Lower leg skin (tissue), 4 donors: ENCODE measurements around the gene TMIE. TPM values are rescaled to one million over a fixed set of nuclear protein-coding genes. Genes with fewer than 3 reads are reported as not detected.

ENCODE experiments used
- DNase-seq, 2 donors: peaks; one replicate each; pipeline ENCODE4 v3.0.0-alpha.2; 2019; ENCODE audit warnings: low spot score in 2 of 2
- H3K4me3 ChIP-seq: fragments of 200-600 bp; sonication (generic); 2 replicates; pipeline ENCODE4 v1.5.1; 2017; ENCODE audit warnings: mild to moderate bottlenecking, low read depth; ENCODE audit not compliant: poor library complexity, severe bottlenecking
- POLR2A ChIP-seq, 2 donors: fragments of 450-650 bp; IDR thresholded peaks; one replicate each; pipeline ENCODE4 v1.6.1; 2016 to 2017; ENCODE audit warnings: antibody characterized with exemption in 2 of 2, mild to moderate bottlenecking in 1 of 2, moderate library complexity in 1 of 2
- WGBS, 2 donors: methylation state at CpG; one replicate each; pipeline ENCODE4 v1.1.5; 2018; 5-methylcytosine and 5-hydroxymethylcytosine counted together
- intact Hi-C: fragments of 100-400 bp; cut with DNase I; formaldehyde crosslinking; loops from one replicate; pipeline ENCODE4 v1.15.0; 2023; ENCODE audit warnings: low total_unique reads
- total RNA-seq, 4 donors: library from RNA; depleted of rRNA; stranded (reverse); fragments of >200 nt; gene quantifications; one replicate each; pipeline ENCODE4 v1.1.0, GENCODE V29; 2016
- TF ChIP-seq, protein P1 (sequence below), 3 donors: fragments of 450-650 bp; IDR thresholded peaks; one replicate each; pipeline ENCODE4 v1.5.1; 2016; ENCODE audit warnings: antibody characterized with exemption in 3 of 3, mild to moderate bottlenecking in 3 of 3, moderate library complexity in 2 of 3

Gene TMIE
- total RNA-seq, 4 donors from 2014 or later: 0.37 to 1.1 (median 0.67) TPM

DNA sequence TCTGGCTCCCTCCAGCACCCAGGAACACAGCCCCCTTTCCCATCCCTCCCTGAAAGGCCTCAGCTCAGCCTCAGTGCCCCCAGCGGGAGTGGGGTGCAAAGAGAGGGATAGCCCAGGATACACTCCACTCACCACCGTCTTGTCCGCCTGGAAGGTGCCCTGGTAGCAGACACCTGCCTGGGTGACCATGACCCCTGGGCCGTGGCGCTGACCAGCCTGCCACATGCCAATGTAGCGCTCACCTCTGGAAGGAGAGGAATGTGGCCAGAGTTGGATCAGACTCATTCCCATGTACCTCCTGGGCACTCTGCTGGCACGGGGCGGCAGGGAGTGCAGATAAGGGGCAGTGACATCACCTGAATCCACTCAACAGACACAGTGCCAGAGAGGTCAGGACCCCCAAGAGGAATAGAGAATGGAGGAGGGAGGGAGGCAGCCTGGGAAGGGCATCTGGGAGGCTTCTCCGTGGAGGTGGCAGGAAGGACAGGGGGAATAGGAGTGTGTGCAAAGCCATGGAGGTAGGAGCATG, 20.8 kb upstream of the TMIE start:
- 83 to 96% methylated on average over 8 to 9 of the region's 9 CpGs for WGBS, 2 donors
- no peak overlapping the region for H3K4me3 ChIP-seq
- TF ChIP-seq, protein P1, sequence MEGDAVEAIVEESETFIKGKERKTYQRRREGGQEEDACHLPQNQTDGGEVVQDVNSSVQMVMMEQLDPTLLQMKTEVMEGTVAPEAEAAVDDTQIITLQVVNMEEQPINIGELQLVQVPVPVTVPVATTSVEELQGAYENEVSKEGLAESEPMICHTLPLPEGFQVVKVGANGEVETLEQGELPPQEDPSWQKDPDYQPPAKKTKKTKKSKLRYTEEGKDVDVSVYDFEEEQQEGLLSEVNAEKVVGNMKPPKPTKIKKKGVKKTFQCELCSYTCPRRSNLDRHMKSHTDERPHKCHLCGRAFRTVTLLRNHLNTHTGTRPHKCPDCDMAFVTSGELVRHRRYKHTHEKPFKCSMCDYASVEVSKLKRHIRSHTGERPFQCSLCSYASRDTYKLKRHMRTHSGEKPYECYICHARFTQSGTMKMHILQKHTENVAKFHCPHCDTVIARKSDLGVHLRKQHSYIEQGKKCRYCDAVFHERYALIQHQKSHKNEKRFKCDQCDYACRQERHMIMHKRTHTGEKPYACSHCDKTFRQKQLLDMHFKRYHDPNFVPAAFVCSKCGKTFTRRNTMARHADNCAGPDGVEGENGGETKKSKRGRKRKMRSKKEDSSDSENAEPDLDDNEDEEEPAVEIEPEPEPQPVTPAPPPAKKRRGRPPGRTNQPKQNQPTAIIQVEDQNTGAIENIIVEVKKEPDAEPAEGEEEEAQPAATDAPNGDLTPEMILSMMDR (IDR thresholded peaks at IDR 0.05): no peak
- no peak for TF ChIP-seq POLR2A (IDR thresholded peaks at IDR 0.05)
- no peak for DNase-seq
- intact Hi-C loops: no loop called here

DNA sequence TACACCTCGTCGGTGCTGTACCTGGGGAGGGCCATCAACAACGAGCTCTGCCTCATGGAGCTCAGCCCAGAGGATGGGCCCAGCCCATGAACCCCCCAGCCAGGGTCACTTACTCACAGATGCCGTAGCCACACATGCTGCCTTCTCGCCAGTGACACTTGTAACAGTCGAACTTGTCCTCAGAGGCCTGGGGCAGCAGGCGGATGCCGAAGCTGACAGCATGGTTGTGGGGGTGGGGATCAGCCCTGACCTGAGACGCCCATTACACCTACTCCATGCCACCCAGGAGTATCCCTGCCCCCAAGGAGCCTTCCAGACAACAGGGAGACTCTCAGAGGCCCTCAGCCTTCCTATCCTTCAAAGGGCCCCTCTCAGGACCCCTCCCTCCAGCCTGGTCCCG, 19.8 kb upstream of the TMIE start:
- intact Hi-C loops: no loop called here
- DNase-seq: no peak
- no peak overlapping the region for H3K4me3 ChIP-seq
- 77 to 90% methylated on average over 6 to 10 of the region's 10 CpGs for WGBS, 2 donors
- TF ChIP-seq POLR2A (IDR thresholded peaks at IDR 0.05): no peak
- TF ChIP-seq, protein P1 (IDR thresholded peaks at IDR 0.05): no peak

DNA sequence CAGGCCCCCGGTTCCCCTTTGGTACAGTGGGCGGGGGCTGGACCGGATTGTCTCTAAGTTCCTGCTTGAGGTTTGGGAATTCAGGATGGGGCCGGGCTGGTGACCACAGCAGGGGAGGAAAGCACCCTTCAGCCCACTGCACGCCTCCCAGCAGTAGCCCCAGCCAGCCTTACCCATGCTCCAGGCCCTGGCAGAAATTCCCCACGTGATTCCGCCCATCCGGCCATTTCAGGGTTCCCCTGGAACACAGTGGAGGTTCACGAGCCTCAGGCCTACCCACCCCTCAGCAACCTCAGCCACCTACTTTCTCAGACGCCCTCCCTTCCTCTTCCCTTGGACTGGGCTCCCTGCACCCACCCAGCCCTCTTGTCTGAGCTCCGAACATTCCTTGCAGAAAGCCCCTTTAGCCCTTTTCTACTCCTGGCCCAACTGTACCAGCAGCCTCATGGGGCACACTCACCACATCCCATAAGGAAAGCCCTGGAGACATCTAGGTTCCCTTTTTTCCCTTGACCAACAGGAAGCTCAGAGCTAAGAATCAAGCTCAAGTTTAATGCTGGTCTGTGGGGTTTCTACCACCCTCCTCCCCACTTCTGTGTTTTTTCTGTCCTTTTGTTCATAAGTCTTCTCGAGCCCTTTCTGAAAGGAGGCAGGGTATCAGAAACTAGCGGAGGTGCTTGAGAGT, 19.2 kb upstream of the TMIE start:
- intact Hi-C loops: no loop called here
- WGBS, 2 donors: 75 to 82% methylated on average over 9 to 13 of the region's 13 CpGs
- DNase-seq: no peak
- TF ChIP-seq, protein P1 (IDR thresholded peaks at IDR 0.05): no peak
- no peak for TF ChIP-seq POLR2A (IDR thresholded peaks at IDR 0.05)
- H3K4me3 ChIP-seq: no peak overlapping the region

DNA sequence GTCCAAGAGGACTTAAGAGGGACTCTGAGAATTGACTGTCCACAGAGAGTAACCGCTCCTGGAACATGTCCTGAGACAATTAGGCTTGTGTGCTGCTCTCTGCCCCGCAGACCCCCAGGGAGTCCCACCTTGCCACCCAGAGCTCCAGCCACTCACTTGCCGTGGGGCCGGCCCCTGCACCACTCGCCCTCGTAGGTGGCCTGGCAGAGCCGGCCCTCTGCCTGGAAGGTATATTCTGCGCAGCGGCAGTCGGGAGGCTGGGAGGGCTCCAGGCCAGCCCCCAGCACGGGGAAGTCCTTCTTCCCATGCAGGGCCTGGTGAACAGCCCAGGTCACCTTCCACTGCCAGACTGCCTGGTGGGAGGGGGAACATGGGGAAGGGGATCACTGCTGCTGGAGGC, 18.2 kb upstream of the TMIE start:
- no peak for DNase-seq
- TF ChIP-seq, protein P1 (IDR thresholded peaks at IDR 0.05): no peak
- TF ChIP-seq POLR2A (IDR thresholded peaks at IDR 0.05): no peak
- intact Hi-C loops: no loop called here
- WGBS, 2 donors: 82 to 85% methylated on average over 11 of the region's 11 CpGs
- no peak overlapping the region for H3K4me3 ChIP-seq

DNA sequence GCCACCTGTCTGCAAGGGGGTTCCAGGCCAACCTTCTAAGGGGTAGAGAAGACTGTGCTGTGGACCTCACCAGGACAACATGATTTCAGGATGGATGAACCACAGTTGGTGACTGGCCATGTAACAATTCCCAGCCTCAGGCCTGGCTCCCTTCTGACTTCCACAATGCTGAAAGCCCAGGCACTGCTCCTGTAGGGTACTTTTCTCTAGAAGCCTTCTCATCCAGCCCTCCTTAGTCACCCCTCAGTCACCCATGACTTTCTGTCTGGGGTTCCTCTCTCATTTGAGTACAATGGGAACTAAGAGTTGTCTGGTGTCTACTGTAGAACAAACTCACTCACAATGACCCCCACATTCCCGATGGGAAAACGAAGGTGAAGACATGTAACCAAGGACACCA, 16.3 kb upstream of the TMIE start:
- WGBS, 2 donors: 92 to 98% methylated on average over 2 of the region's 2 CpGs
- intact Hi-C loops: no loop called here
- no peak for DNase-seq
- TF ChIP-seq, protein P1 (IDR thresholded peaks at IDR 0.05): no peak
- no peak overlapping the region for H3K4me3 ChIP-seq

DNA sequence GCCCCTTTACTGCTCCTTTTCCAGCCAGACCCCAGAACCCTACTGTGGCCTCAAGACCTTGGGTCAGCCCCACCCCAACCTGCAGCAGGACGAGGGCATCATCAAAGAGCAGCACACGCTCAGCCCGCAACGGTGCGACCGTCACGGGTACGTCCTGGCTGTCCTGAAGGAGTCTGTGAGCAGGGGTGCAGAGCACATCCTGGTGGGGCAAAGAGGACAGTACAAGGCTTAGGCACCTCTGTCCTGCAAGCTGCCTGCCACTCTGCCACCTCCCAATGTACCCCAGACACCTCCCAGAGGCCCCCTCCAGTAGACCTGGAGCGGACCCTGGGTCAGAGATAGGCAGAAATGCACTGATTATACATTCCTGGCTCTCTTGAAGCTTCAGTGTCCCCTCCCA, 15.7 kb upstream of the TMIE start:
- DNase-seq: no peak
- H3K4me3 ChIP-seq: no peak overlapping the region
- 88 to 92% methylated on average over 9 of the region's 9 CpGs for WGBS, 2 donors
- intact Hi-C loops: no loop called here
- TF ChIP-seq, protein P1 (IDR thresholded peaks at IDR 0.05): no peak
- TF ChIP-seq POLR2A (IDR thresholded peaks at IDR 0.05): no peak
